NB4 (cell line): Measurements from ENCODE around the gene NYNRIN.
"Not testable (repeated sequence)": the region's sequence is repeated elsewhere in the genome, so short reads cannot be mapped to it uniquely, and the experiment has no call there.

Source experiments
- DNase-seq: peaks from one replicate; pipeline ENCODE4 v3.0.0; 2010; ENCODE audit warnings: low read depth
- H3K4me3 ChIP-seq: one replicate; pipeline ENCODE4 v1.5.1; 2011; ENCODE audit warnings: mild to moderate bottlenecking, low read depth, low read length, moderate library complexity
- CTCF ChIP-seq: IDR thresholded peaks from one replicate; pipeline ENCODE4 v1.5.1; 2012; ENCODE audit warnings: low read depth, low read length
- MAX ChIP-seq: IDR thresholded peaks from 2 replicates; pipeline ENCODE4 v1.6.1; 2011; ENCODE audit warnings: low read depth, low read length
- MYC ChIP-seq: IDR thresholded peaks from 2 replicates; pipeline ENCODE4 v1.6.1; 2011; ENCODE audit warnings: low read depth, low read length
- POLR2A ChIP-seq: IDR thresholded peaks from 2 replicates; pipeline ENCODE4 v1.6.1; 2011; ENCODE audit warnings: mild to moderate bottlenecking; ENCODE audit not compliant: insufficient read length; ENCODE audit errors: extremely low read depth

Gene NYNRIN

GRCh38 chr14:24441485-24441884 is 42.7 kb downstream of the NYNRIN start:
- DNase-seq, result no peak
- TF ChIP-seq MAX (no peak), POLR2A (no peak), CTCF (no peak), MYC (no peak)
- peak overlapping the region; percentile 91 for H3K4me3 ChIP-seq

GRCh38 chr14:24441904-24442239 is 43.1 kb downstream of the NYNRIN start:
- TF ChIP-seq MYC (no peak), MAX (no peak), POLR2A (no peak), CTCF (no peak)
- peak overlapping the region; percentile 91 for H3K4me3 ChIP-seq
- DNase-seq, result no peak

- peak; percentile 98 for DNase-seq
- peak; percentile 55 for TF ChIP-seq MYC
- peak; percentile 85 for TF ChIP-seq POLR2A
- TF ChIP-seq MAX, result peak; percentile 81
- no peak for TF ChIP-seq CTCF
- peak within 1 kb of the TSS; percentile 91 for H3K4me3 ChIP-seq
Observed at GRCh38 chr14:24442240-24443052, 43.6 kb downstream of the NYNRIN start, which contains the start of gene SDR39U1. Gene SDR39U1 (minus strand): TSS chr14:24442776. CDS start chr14:24442769, 7 bp downstream.

GRCh38 chr14:24443053-24443665 is 44.4 kb downstream of the NYNRIN start:
- no peak for DNase-seq
- TF ChIP-seq CTCF (no peak), MAX (no peak), MYC (no peak), POLR2A (no peak)
- H3K4me3 ChIP-seq, result peak overlapping the region; percentile 91

- DNase-seq, result not testable (repeated sequence)
Observed at GRCh38 chr14:24450828-24451227, 52.0 kb downstream of the NYNRIN start.

GRCh38 chr14:24456980-24457379 is 58.2 kb downstream of the NYNRIN start:
- DNase-seq, result no peak
- TF ChIP-seq POLR2A (no peak), MAX (no peak), CTCF (no peak), MYC (no peak)
- H3K4me3 ChIP-seq, result no peak overlapping the region

More at GRCh38 chr14:24450828-24451227, 52.0 kb downstream of the NYNRIN start:
- H3K4me3 ChIP-seq, result not testable (repeated sequence)
